Chondrocyte (in vitro differentiated cells): ENCODE data around the gene MTFP1. TPM values are rescaled to one million over a fixed set of nuclear protein-coding genes. Genes with fewer than 3 reads are reported as not detected.
"Not testable (repeated sequence)": the region's sequence is repeated elsewhere in the genome, so short reads cannot be mapped to it uniquely, and the experiment has no call there.

ENCODE experiments used
- DNase-seq: peaks from one replicate; pipeline ENCODE4 v3.0.0; 2021; ENCODE audit warnings: mixed read lengths, low spot score
- H3K27ac Mint-ChIP-seq: one replicate; pipeline ENCODE4 v1.8.0; 2021; ENCODE audit warnings: mild to moderate bottlenecking, moderate library complexity, mixed read lengths; ENCODE audit not compliant: unreplicated experiment
- H3K27me3 Mint-ChIP-seq: 2 replicates; pipeline ENCODE4 v1.8.0; 2021; ENCODE audit warnings: low read depth, mixed read lengths
- H3K36me3 Mint-ChIP-seq: 2 replicates; pipeline ENCODE4 v1.8.0; 2021; ENCODE audit warnings: low read depth, mixed read lengths
- H3K4me1 Mint-ChIP-seq: 2 replicates; pipeline ENCODE4 v1.8.0; 2021; ENCODE audit warnings: low read depth, mild to moderate bottlenecking, mixed read lengths
- H3K4me3 Mint-ChIP-seq: one replicate; pipeline ENCODE4 v1.8.0; 2021; ENCODE audit warnings: mild to moderate bottlenecking, moderate library complexity, mixed read lengths; ENCODE audit not compliant: unreplicated experiment
- H3K9me3 Mint-ChIP-seq: 2 replicates; pipeline ENCODE4 v1.8.0; 2021; ENCODE audit warnings: low read depth, mixed read lengths
- CTCF ChIP-seq: fragments of 200-600 bp; sonication (generic); IDR thresholded peaks from 2 replicates; pipeline ENCODE4 v1.5.0; 2021; ENCODE audit warnings: antibody characterized with exemption, mild to moderate bottlenecking, moderate library complexity
- total RNA-seq: library from RNA; stranded (reverse); gene quantifications from 3 replicates; pipeline ENCODE4 v1.2.1, GENCODE V29; 2021

The MTFP1 gene
- total RNA-seq, 1 donor from 2014 or later: 12.1 TPM

- H3K4me1 Mint-ChIP-seq: no peaks in the 10 kb centered on the region
- DNase-seq: no peak
- H3K27me3 Mint-ChIP-seq: peaks cover 9% of the 10 kb centered on the region
- no peak overlapping the region for H3K27ac Mint-ChIP-seq
- H3K9me3 Mint-ChIP-seq: no peaks in the 10 kb centered on the region
- no peak overlapping the region for H3K4me3 Mint-ChIP-seq
- TF ChIP-seq CTCF: no peak
- no peaks in the 10 kb centered on the region for H3K36me3 Mint-ChIP-seq
These were observed 32.4 kb downstream of the MTFP1 start for GRCh38 chr22:30457981-30458380.

- no peak for DNase-seq
- Mint-ChIP-seq H3K4me3 (no peak overlapping the region), H3K27me3 (peaks cover 10% of the 10 kb centered on the region), H3K9me3 (no peaks in the 10 kb centered on the region), H3K4me1 (no peaks in the 10 kb centered on the region), H3K36me3 (no peaks in the 10 kb centered on the region), H3K27ac (no peak overlapping the region)
- no peak for TF ChIP-seq CTCF
These were observed 33.8 kb downstream of the MTFP1 start for GRCh38 chr22:30459181-30460052.

GRCh38 chr22:30460147-30460546 lies 34.6 kb downstream of the MTFP1 start:
- H3K27ac Mint-ChIP-seq: no peak overlapping the region
- DNase-seq: no peak
- peaks cover 18% of the 10 kb centered on the region for H3K27me3 Mint-ChIP-seq
- no peaks in the 10 kb centered on the region for H3K4me1 Mint-ChIP-seq
- TF ChIP-seq CTCF: no peak
- H3K9me3 Mint-ChIP-seq: no peaks in the 10 kb centered on the region
- no peak overlapping the region for H3K4me3 Mint-ChIP-seq
- no peaks in the 10 kb centered on the region for H3K36me3 Mint-ChIP-seq

- not testable (repeated sequence) for H3K9me3 Mint-ChIP-seq, DNase-seq, H3K4me1 Mint-ChIP-seq, H3K4me3 Mint-ChIP-seq, H3K27ac Mint-ChIP-seq, H3K36me3 Mint-ChIP-seq
- H3K27me3 Mint-ChIP-seq: peaks cover 20% of the 10 kb centered on the region
These were observed 35.0 kb downstream of the MTFP1 start for GRCh38 chr22:30460555-30460954.

- Mint-ChIP-seq H3K27me3 (peaks cover 47% of the 10 kb centered on the region), H3K4me3 (no peak overlapping the region), H3K4me1 (no peaks in the 10 kb centered on the region), H3K27ac (no peak overlapping the region), H3K36me3 (peaks cover 2% of the 10 kb centered on the region), H3K9me3 (no peaks in the 10 kb centered on the region)
- no peak for TF ChIP-seq CTCF
- no peak for DNase-seq
These were observed 43.6 kb downstream of the MTFP1 start for GRCh38 chr22:30469165-30469564.

GRCh38 chr22:30470655-30471054 lies 45.1 kb downstream of the MTFP1 start:
- H3K27me3 Mint-ChIP-seq: peaks cover 39% of the 10 kb centered on the region
- no peaks in the 10 kb centered on the region for H3K4me1 Mint-ChIP-seq
- no peak overlapping the region for H3K27ac Mint-ChIP-seq
- TF ChIP-seq CTCF: no peak
- no peaks in the 10 kb centered on the region for H3K9me3 Mint-ChIP-seq
- no peak overlapping the region for H3K4me3 Mint-ChIP-seq
- H3K36me3 Mint-ChIP-seq: peaks cover 2% of the 10 kb centered on the region
- DNase-seq: no peak
